ENCODE measurements around the gene NUSAP1. TPM values are rescaled to one million over a fixed set of nuclear protein-coding genes. Genes with fewer than 3 reads are reported as not detected.

NUSAP1 gene
- total RNA-seq, 6 experiments from 2014 or later: 2.2 to 9.3 (median 5.0) TPM

GRCh38 chr15:41331833-41332193 lies 868 bp upstream of the NUSAP1 start:
- intact Hi-C loops (cut with DNase I): no loop called here
- Histone ChIP-seq H3K36me3 (no peaks in the 10 kb centered on the region), H3K9me3 (no peaks in the 10 kb centered on the region), H3K4me3 (peak overlapping the region; percentile 88 to 99 (median 97)), H3K4me1 (peaks cover 0 to 5% (median 0%) of the 10 kb centered on the region in 4 donors), H3K27ac (peak overlapping the region in 1 of 3 donors; percentile 57), H3K27me3 (no peaks in the 10 kb centered on the region)
- DNase-seq (no peak), ATAC-seq (no peak)
- 3% methylated on average over 14 of the region's 14 CpGs for WGBS (ENCODE audit: insufficient coverage, low coverage, low lambda C conversion rate, missing lambda C conversion rate)
- TF ChIP-seq POLR2A (IDR thresholded peaks at IDR 0.05) (no peak), CTCF (IDR thresholded peaks at IDR 0.05) (peak in 2 of 4 donors; percentile 71 to 75)

GRCh38 chr15:41333026-41333562 lies 413 bp downstream of the NUSAP1 start:
- DNase-seq (no peak), ATAC-seq (peak; percentile 19 to 33 (median 26))
- Histone ChIP-seq H3K4me3 (peak overlapping the region; percentile 88 to 99 (median 97)), H3K4me1 (peaks cover 0 to 5% (median 0%) of the 10 kb centered on the region in 4 donors), H3K36me3 (no peaks in the 10 kb centered on the region), H3K27ac (peak overlapping the region; percentile 82 to 88 (median 83)), H3K27me3 (no peaks in the 10 kb centered on the region), H3K9me3 (no peaks in the 10 kb centered on the region)
- TF ChIP-seq CTCF (IDR thresholded peaks at IDR 0.05): no peak
- TF ChIP-seq POLR2A (IDR thresholded peaks at IDR 0.05): no peak
- intact Hi-C loops (cut with DNase I): no loop called here
- 0% methylated on average over 13 of the region's 26 CpGs for WGBS (ENCODE audit: insufficient coverage, low coverage, low lambda C conversion rate, missing lambda C conversion rate)

GRCh38 chr15:41334293-41335120 lies 1.8 kb downstream of the NUSAP1 start:
- DNase-seq (no peak), ATAC-seq (no peak)
- H3K27me3 ChIP-seq: no peaks in the 10 kb centered on the region
- H3K4me3 ChIP-seq: no peak overlapping the region
- no peaks in the 10 kb centered on the region for H3K9me3 ChIP-seq
- intact Hi-C loops (cut with DNase I): no loop called here
- 61% methylated on average over 8 of the region's 12 CpGs for WGBS (ENCODE audit: insufficient coverage, low coverage, low lambda C conversion rate, missing lambda C conversion rate)
- no peak for TF ChIP-seq POLR2A (IDR thresholded peaks at IDR 0.05)
- TF ChIP-seq CTCF (IDR thresholded peaks at IDR 0.05): no peak
- no peaks in the 10 kb centered on the region for H3K36me3 ChIP-seq
- H3K4me1 ChIP-seq: peaks cover 0 to 5% (median 0%) of the 10 kb centered on the region in 4 donors
- H3K27ac ChIP-seq: peak overlapping the region in 1 of 3 donors; percentile 83

- peaks cover 0 to 4% (median 0%) of the 10 kb centered on the region in 4 donors for H3K4me1 ChIP-seq
- H3K4me3 ChIP-seq: no peak overlapping the region
- H3K27me3 ChIP-seq: no peaks in the 10 kb centered on the region
- H3K9me3 ChIP-seq: no peaks in the 10 kb centered on the region
- no peak for DNase-seq
- 93% methylated on average over 4 of the region's 4 CpGs for WGBS (ENCODE audit: insufficient coverage, low coverage, low lambda C conversion rate, missing lambda C conversion rate)
- TF ChIP-seq POLR2A (IDR thresholded peaks at IDR 0.05): no peak
- no peak for TF ChIP-seq CTCF (IDR thresholded peaks at IDR 0.05)
- H3K36me3 ChIP-seq: no peaks in the 10 kb centered on the region
- intact Hi-C loops (cut with DNase I): no loop called here
- ATAC-seq: no peak
- no peak overlapping the region for H3K27ac ChIP-seq
Observed at GRCh38 chr15:41336549-41336948, 3.9 kb downstream of the NUSAP1 start.
